ENCODE data around the gene RBM3. TPM values are rescaled to one million over a fixed set of nuclear protein-coding genes. Genes with fewer than 3 reads are reported as not detected.

The RBM3 gene
- total RNA-seq, 1 donor from 2014 or later = 261 TPM

DNA sequence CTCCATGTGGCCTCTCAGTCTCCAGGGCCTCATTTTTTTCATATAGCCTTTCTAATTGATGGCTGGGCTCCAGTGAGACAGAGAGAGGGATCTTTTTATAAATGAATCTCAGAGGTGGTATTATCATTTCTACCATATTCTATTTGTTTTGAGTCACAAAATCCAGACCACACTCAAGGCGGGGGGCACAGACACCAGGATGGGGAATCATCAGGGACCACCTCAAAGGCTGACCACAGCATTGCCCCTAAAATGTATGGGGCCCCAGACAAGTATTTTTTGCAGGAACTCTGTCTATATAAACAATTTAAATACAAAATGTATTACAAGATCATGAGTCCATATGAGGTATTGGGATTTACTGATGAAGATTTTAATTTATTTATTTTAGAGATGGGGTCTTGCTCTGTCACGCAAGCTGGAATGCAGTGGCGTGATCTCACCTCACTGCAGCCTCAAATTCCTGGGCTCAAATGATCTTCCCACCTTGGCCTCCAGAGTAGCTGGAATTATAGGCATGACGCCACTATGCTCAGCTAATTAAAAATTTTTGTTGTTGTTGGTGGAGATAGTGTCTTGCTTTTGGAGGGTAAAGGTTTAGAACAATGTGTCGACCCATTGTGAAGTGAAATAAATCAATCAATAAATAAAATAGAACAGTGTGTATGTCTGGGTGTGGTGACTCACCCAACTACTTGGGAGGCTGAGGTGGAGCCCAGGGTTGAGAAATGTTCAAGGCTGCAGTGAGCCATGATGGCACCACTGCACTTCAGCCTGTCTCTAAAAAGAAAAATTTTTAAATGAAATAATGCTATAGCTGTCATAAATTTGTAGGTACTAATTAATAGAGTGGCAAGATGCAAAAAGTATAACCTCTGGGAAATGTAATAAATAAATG is 52.4 kb downstream of the RBM3 start:
- no peaks in the 10 kb centered on the region for H3K9me3 Mint-ChIP-seq
- no peaks in the 10 kb centered on the region for H3K36me3 Mint-ChIP-seq (ENCODE audit: low read depth)
- no peak for DNase-seq (ENCODE audit: low read depth, low spot score)
- TF ChIP-seq, protein P1, sequence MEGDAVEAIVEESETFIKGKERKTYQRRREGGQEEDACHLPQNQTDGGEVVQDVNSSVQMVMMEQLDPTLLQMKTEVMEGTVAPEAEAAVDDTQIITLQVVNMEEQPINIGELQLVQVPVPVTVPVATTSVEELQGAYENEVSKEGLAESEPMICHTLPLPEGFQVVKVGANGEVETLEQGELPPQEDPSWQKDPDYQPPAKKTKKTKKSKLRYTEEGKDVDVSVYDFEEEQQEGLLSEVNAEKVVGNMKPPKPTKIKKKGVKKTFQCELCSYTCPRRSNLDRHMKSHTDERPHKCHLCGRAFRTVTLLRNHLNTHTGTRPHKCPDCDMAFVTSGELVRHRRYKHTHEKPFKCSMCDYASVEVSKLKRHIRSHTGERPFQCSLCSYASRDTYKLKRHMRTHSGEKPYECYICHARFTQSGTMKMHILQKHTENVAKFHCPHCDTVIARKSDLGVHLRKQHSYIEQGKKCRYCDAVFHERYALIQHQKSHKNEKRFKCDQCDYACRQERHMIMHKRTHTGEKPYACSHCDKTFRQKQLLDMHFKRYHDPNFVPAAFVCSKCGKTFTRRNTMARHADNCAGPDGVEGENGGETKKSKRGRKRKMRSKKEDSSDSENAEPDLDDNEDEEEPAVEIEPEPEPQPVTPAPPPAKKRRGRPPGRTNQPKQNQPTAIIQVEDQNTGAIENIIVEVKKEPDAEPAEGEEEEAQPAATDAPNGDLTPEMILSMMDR (conservative IDR thresholded peaks at IDR 0.05) = no peak
- no peak overlapping the region for H3K4me3 Mint-ChIP-seq
- no peaks in the 10 kb centered on the region for H3K27me3 Mint-ChIP-seq (ENCODE audit: low read depth)
- peaks cover 5% of the 10 kb centered on the region for H3K4me1 Mint-ChIP-seq
- no peak overlapping the region for H3K27ac Mint-ChIP-seq (ENCODE audit: unreplicated experiment)

Other genes starting within 250 kb of the RBM3 start
- gene SSX3, start 217.8 kb upstream of the RBM3 start, total RNA-seq = not detected in 2 replicates
- not detected in 2 replicates for gene SSX4, start 190.9 kb upstream of the RBM3 start, total RNA-seq
- gene SSX4B, start 162.5 kb upstream of the RBM3 start, total RNA-seq = not detected in 2 replicates
- 6.5 and 8.8 TPM in 2 replicates for gene SLC38A5, start 104.2 kb upstream of the RBM3 start, total RNA-seq
- 42.2 and 45.8 TPM in 2 replicates for gene FTSJ1, start 98.3 kb upstream of the RBM3 start, total RNA-seq
- gene PORCN, start 65.5 kb upstream of the RBM3 start, total RNA-seq = 13.0 and 14.2 TPM in 2 replicates
- gene EBP, start 52.7 kb upstream of the RBM3 start, total RNA-seq = 155 and 168 TPM in 2 replicates
- 9.1 and 12.0 TPM in 2 replicates for gene TBC1D25, start 34.8 kb upstream of the RBM3 start, total RNA-seq
- gene WDR13, start 23.0 kb downstream of the RBM3 start, total RNA-seq = 68.8 and 75.3 TPM in 2 replicates
- gene WAS, start 109.3 kb downstream of the RBM3 start, total RNA-seq = 0.64 and 0.70 TPM in 2 replicates
- gene SUV39H1, start 122.2 kb downstream of the RBM3 start, total RNA-seq = 20.4 and 20.8 TPM in 2 replicates
- gene GLOD5, start 187.3 kb downstream of the RBM3 start, total RNA-seq = not detected in 2 replicates
- not detected in 2 replicates for gene GATA1, start 212.1 kb downstream of the RBM3 start, total RNA-seq
- 177 and 183 TPM in 2 replicates for gene HDAC6, start 227.6 kb downstream of the RBM3 start, total RNA-seq

Data from neural crest cell (in vitro differentiated cells).